HG03097 (cell line): ENCODE measurements around the gene HNRNPA2B1.
"Not testable (repeated sequence)": the region's sequence is repeated elsewhere in the genome, so short reads cannot be mapped to it uniquely, and the experiment has no call there.

ENCODE experiments used
- ATAC-seq: cut with Tn5 transposase; IDR thresholded peaks from one replicate; pipeline ENCODE4 v1.9.1; 2021; ENCODE audit not compliant: unreplicated experiment, low FRiP score

Gene HNRNPA2B1

DNA sequence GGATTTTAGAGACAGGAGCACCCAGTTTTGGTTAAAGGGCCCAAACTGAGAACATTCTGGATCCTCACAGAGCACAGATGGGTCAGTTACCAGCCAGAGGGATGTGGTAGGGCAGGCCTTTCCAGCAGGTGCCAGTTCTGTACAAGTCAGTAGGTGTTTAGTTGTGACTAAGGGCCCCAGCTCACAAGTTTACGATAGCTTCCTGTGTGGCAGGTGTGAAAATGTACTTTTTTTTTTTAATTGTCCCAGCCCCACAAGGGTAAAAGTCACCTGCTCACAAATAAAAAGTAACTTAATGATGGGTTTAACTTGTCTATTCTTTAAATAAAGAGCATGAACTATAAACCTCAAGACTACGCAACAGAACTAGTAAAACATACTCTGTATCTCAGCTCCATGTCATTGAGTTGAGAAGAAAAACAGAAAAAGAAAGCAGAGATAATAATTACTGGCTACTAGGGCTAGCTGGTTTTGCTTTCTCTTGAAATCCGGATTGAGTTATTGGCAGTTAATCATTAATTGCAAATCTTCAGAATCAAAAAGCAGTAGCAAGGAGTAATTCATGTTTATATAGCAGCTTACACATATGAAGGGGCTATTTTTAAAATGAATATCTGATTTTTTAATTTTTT, 33.1 kb downstream of the HNRNPA2B1 start:
- ATAC-seq = peak; percentile 89

GRCh38 chr7:26166684-26167266, 33.8 kb downstream of the HNRNPA2B1 start:
- ATAC-seq = peak; percentile 21

- ATAC-seq = no peak
Measured at GRCh38 chr7:26165950-26166683, 34.4 kb downstream of the HNRNPA2B1 start.

DNA sequence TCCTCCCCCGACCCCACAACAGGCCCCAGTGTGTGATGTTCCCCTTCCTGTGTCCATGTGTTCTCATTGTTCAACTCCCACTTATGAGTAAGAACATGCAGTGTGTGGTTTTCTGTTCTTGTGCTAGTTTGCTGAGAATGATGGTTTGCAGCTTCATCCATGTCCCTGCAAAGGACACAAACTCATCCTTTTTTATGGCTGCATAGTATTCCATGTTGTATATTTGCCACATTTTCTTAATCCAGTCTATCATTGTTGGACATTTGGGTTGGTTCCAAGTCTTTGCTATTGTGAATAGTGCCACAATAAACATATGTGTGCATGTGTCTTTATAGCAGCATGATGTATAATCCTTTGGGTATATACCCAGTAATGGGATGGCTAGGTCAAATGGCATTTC, 36.7 kb downstream of the HNRNPA2B1 start:
- not testable (repeated sequence) for ATAC-seq

DNA sequence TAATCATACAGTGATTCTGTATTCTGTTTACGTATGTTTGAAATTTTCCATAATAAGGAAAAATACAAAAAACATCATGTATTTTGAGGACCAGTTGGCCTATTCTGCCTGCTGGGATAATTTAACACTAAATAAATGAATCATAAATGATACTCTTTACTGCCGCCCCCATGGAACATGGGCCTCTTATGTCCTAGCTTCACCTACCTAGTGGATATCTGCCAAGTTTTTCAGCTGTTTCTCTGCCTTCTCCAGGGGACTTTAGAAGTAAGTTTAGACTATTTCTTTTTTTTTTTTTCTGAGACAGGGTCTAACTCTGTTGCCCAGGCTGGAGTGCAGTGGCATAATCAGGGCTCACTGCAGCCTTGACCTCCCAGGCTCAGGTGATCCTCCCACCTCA, 38.1 kb downstream of the HNRNPA2B1 start:
- ATAC-seq = no peak

DNA sequence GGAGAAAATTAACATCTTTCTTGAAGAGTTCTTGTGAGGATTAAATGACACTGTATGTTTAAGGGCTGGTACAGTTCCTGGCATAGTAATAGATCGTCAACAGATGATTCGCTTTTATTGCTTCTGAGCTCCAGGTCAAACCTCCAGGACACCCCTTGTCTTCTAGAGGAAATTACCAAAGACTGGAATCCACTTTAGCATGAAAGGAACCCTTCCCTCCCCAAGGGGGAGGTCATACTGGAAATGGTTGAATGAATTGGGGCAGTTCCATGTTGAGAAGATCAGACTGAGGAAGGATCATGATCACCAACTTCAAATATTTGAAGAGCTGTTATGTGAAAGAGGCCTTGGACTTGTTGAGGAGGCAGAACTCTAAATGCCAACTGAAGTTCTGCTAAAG, 39.6 kb downstream of the HNRNPA2B1 start:
- ATAC-seq = no peak

DNA sequence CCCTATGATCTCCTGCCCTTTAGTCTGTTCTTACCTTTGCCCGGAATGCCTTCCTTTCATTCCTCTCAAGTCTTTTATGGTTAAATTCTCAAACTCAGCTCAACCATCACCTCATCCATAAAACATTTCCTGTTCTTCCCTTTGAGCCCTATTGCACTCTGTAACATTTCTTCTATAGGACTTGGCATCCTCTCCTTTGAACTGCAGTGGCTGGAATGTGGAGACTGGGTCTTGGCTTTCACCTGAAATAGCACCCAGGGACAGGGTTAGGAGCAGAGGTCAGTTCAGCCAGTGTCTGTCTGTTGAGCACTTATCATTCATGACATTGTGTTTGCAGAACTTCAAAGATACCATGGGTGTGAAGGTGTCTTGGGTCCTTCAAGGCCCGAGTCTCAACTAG, 41.3 kb downstream of the HNRNPA2B1 start:
- ATAC-seq = no peak

DNA sequence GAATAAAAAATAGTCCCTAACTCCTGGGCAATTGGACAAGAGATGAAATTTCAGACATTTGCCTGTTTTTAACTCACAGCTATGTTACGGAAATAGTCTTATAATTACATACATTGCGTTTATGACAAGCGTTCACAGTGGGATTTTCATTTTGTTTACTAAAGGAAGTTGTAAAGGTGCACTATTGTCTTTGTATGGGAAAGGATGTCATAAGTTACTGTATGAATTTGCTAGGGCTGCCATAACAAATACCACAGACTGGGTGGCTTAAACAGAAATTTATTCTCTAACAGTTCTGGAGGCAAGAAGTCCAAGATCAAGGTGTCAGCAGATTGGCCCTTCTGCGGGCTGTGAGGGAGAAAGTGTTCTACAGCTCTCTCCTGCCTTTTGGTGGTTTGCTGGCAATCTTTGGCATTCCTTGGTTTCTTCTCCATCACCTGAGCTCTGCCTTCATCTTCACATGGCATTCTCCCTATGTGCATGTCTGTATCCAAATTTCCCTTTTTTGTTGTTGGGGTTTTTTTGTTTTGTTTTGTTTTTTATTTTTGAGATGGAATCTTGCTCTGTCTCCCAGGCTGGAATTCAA, 42.9 kb downstream of the HNRNPA2B1 start:
- no peak for ATAC-seq

- no peak for ATAC-seq
Measured at GRCh38 chr7:26156451-26157420, 43.8 kb downstream of the HNRNPA2B1 start.

GRCh38 chr7:26155531-26156375, 44.8 kb downstream of the HNRNPA2B1 start:
- no peak for ATAC-seq

DNA sequence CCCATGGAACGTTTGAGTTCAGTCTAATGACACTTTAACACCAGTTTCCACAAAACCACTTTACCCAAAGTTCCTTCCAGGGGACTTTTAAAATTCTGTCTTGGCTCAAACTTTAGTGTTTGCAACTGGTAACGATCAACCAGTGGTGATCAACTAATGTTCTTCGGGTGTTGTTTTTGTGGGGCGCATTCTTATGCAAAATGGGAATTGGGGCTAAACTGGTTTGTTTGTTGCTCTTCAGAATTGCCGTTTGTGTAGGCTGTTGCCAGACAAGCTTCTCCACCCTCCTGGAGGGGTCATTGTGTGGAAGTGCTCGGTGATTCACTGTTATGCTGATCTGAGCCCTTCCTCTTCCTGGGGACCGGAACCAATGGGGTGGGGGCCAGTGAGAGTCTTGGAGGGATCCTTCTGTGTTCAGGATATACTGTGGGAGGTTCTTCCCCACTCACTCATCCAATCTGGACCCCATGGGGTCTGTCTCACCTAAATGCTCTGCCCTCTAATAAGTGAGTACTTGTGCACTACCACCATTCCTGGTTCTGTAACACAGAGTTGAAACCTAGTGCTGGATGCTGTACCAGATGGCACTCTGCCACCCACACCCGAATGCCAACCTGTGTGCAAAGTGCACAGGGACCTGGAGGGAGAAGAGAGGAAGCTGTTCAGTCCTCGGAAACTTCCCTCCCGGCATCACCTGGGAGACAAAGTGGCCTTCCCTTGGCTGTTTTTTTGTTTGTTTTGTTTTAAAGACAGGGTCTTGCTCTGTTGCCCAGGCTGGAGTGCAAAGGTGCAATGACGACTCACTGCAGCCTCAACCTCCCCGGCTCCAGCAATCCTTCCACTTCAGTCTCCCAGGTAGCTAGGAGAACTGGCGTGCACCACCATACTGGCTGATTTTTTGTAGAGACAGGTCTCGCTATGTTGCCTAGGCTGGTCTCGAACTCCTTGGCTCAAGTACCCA, 46.4 kb downstream of the HNRNPA2B1 start:
- ATAC-seq = no peak

DNA sequence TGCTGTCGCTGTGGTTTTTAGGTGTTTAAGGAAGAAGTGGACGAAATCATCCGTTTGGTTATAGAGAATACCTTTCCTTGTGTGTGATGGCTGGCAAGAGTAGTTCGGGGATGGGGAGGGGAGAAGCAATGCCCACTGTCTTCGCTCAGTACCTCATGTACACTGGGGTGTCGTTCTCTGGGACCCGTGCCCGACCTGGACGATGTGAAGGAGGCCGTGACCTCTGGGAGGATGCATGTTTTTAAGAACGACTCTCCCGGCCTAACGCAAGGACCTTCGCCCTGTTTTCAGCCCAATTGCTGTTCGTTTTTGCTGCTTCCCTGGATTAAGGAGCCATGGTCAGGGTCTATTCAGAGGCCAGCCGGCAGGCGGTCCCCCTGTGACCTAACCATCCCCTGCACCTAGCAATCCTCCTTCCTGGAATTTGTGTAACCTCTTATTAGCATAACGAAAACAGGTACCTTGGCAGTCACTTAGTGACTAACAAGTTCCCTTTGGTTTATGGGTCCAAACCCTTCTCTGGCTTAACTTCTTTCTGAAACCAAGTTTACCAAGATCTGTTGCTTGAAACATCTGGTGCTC, 47.2 kb downstream of the HNRNPA2B1 start:
- ATAC-seq = no peak

DNA sequence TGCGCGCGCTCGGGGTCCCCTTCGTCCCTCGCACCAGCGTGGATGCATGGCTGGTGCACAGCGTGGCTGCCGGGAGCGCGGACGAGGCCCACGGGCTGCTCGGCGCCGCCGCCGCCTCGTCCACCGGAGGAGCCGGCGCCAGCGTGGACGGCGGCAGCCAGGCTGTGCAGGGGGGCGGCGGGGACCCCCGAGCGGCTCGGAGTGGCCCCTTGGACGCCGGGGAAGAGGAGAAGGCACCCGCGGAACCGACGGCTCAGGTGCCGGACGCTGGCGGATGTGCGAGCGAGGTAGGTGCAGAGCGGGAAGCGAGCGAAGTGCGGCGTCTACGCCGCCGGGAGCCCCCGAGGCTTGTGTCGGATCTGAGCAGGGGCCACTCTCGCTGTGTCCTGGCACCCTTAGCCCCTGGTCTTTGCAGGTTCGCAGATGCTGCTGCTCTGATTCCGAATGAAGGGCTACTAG, 47.7 kb downstream of the HNRNPA2B1 start:
- ATAC-seq = not testable (repeated sequence)

GRCh38 chr7:26151953-26152781, 48.4 kb downstream of the HNRNPA2B1 start, which contains the start of gene NFE2L3:
Gene NFE2L3 (plus strand): TSS chr7:26152198. CDS start chr7:26152499, 301 bp downstream.
- peak; percentile 46 for ATAC-seq

- no peak for ATAC-seq
Measured at GRCh38 chr7:26151650-26151952, 48.9 kb downstream of the HNRNPA2B1 start.

DNA sequence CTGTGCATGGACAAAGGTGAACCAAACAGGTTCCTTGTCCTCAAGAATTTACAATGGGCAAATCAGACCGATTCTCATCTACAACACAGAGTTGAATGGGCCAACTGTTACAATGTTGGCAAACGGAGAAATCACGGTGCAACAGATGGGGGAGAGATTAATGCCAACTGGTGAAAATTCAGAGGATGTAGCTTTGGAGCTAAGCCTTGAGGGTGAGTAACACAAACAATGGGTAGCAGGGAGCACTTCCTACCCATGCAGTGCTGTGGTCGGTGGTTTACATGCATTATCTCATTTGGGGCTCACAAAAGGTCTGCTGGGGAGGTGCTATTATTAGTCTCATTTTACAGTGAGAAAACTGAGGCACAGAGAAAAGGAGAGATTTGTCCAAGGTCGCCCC, 49.5 kb downstream of the HNRNPA2B1 start:
- no peak for ATAC-seq

DNA sequence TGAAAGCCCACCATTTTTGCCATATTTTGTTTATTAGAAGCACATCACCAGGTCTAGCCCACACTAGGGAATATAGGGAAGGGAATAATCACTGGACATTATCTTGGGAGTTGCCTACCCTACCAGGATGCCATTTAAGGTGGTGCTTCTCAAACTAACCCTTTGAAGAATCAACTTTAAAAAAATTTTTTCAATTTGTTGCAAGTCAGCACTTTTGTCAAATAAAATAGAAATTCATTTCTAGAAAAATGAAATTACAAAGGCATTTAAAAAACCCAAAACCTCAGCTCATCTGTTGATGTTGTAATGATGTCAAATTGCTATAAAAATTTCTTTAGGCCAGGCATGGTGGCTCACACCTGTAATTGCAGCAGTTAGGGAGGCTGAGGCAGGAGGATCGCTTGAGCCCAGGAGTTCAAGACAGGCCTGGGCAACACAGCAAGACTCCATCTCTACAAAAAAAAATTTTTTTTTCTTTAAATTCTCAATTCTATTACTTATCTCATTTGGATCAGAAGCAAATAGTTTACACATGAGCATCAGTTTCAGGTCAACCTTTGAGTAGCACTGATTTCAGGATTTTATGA, 51.1 kb downstream of the HNRNPA2B1 start:
- ATAC-seq = no peak
